OCI-LY3 (cell line): Measurements from ENCODE around the gene THAP3.

Source experiments
- H2AFZ ChIP-seq: fragments of 200-600, 300-600 bp; shearing (Covaris generic); 2 replicates; pipeline ENCODE4 v1.6.0; 2014; ENCODE audit warnings: antibody characterized with exemption, low read depth, low read length
- H3K27ac ChIP-seq: fragments of 200-600, 300-600 bp; sonication (generic); 2 replicates; pipeline ENCODE4 v1.5.1; 2014; ENCODE audit warnings: mild to moderate bottlenecking, low read length, moderate library complexity, mixed read lengths
- H3K27me3 ChIP-seq: fragments of 200-600, 300-600 bp; sonication (generic); 2 replicates; pipeline ENCODE4 v1.6.1; 2014; ENCODE audit warnings: low read depth, low read length, mixed read lengths
- H3K36me3 ChIP-seq: fragments of 200-600, 300-600 bp; sonication (generic); replicated peaks from 2 replicates; pipeline ENCODE3; 2014; ENCODE audit warnings: low read depth, low read length, mixed read lengths
- H3K4me1 ChIP-seq: fragments of 300-600, 200-600 bp; sonication (generic); 2 replicates; pipeline ENCODE4 v1.6.1; 2014; ENCODE audit warnings: low read length, mixed read lengths
- H3K4me2 ChIP-seq: fragments of 200-600, 300-600 bp; sonication (generic); 2 replicates; pipeline ENCODE4 v1.6.1; 2014; ENCODE audit warnings: low read length, mixed read lengths
- H3K4me3 ChIP-seq: fragments of 300-600, 200-600 bp; sonication (generic); 2 replicates; pipeline ENCODE4 v1.5.1; 2014; ENCODE audit warnings: antibody characterized with exemption, mild to moderate bottlenecking, low read length, moderate library complexity
- H3K79me2 ChIP-seq: fragments of 300-600, 200-600 bp; shearing (Covaris generic); 2 replicates; pipeline ENCODE4 v1.6.1; 2014; ENCODE audit warnings: mild to moderate bottlenecking, low read length, mixed read lengths
- H3K9ac ChIP-seq: fragments of 300-600, 200-600 bp; shearing (Covaris generic); 2 replicates; pipeline ENCODE4 v1.6.0; 2014; ENCODE audit warnings: mild to moderate bottlenecking, low read length, moderate library complexity
- H3K9me3 ChIP-seq: fragments of 200-600, 300-600 bp; shearing (Covaris generic); 2 replicates; pipeline ENCODE4 v1.6.1; 2014; ENCODE audit warnings: low read length, mixed read lengths; ENCODE audit not compliant: insufficient read depth
- H4K20me1 ChIP-seq: fragments of 200-600, 300-600 bp; sonication (generic); 2 replicates; pipeline ENCODE4 v1.6.1; 2016; ENCODE audit warnings: low read length, mixed read lengths; ENCODE audit not compliant: insufficient read depth
- CTCF ChIP-seq: fragments of 200-600, 300-600 bp; sonication (generic); IDR thresholded peaks from 2 replicates; pipeline ENCODE4 v1.5.1; 2014; ENCODE audit warnings: antibody characterized with exemption, low read length, low read depth
- EZH2phosphoT487 ChIP-seq: fragments of 200-600 bp; shearing (Covaris generic); IDR thresholded peaks from 2 replicates; pipeline ENCODE4 v1.6.1; 2018; ENCODE audit warnings: antibody characterized with exemption, mixed run types, low read depth

The THAP3 gene

GRCh38 chr1:6652986-6653385, 28.3 kb downstream of the THAP3 start:
- Histone ChIP-seq H4K20me1 (no peaks in the 10 kb centered on the region), H3K4me3 (no peak overlapping the region), H3K9me3 (no peaks in the 10 kb centered on the region), H3K4me2 (no peak overlapping the region), H3K4me1 (no peaks in the 10 kb centered on the region), H3K79me2 (no peaks in the 10 kb centered on the region), H3K27me3 (no peaks in the 10 kb centered on the region), H2AFZ (no peak overlapping the region), H3K27ac (no peak overlapping the region), H3K9ac (no peak overlapping the region), H3K36me3 (peaks cover 7% of the 10 kb centered on the region)
- TF ChIP-seq CTCF = no peak
- no peak for TF ChIP-seq EZH2phosphoT487

- Histone ChIP-seq H3K9ac (no peak overlapping the region), H2AFZ (no peak overlapping the region), H3K79me2 (no peaks in the 10 kb centered on the region), H3K9me3 (no peaks in the 10 kb centered on the region), H3K4me2 (no peak overlapping the region), H3K4me3 (no peak overlapping the region), H3K27me3 (no peaks in the 10 kb centered on the region), H4K20me1 (no peaks in the 10 kb centered on the region), H3K27ac (no peak overlapping the region), H3K36me3 (peaks cover 7% of the 10 kb centered on the region), H3K4me1 (no peaks in the 10 kb centered on the region)
- TF ChIP-seq EZH2phosphoT487 (no peak), CTCF (no peak)
These were observed 29.0 kb downstream of the THAP3 start for GRCh38 chr1:6653436-6654290.

- no peaks in the 10 kb centered on the region for H3K27me3 ChIP-seq
- H3K27ac ChIP-seq = no peak overlapping the region
- no peak overlapping the region for H3K9ac ChIP-seq
- H3K4me2 ChIP-seq = no peak overlapping the region
- H3K4me3 ChIP-seq = no peak overlapping the region
- H3K79me2 ChIP-seq = no peaks in the 10 kb centered on the region; the same call in 1 of the 2 replicates
- H3K36me3 ChIP-seq = peaks cover 7% of the 10 kb centered on the region
- no peaks in the 10 kb centered on the region for H3K4me1 ChIP-seq
- TF ChIP-seq EZH2phosphoT487 (no peak), CTCF (no peak)
- H3K9me3 ChIP-seq = no peaks in the 10 kb centered on the region
- no peak overlapping the region for H2AFZ ChIP-seq
- H4K20me1 ChIP-seq = no peaks in the 10 kb centered on the region
These were observed 32.5 kb downstream of the THAP3 start for GRCh38 chr1:6657138-6657537.

GRCh38 chr1:6658359-6659060, 33.8 kb downstream of the THAP3 start:
- Histone ChIP-seq H3K27ac (no peak overlapping the region), H2AFZ (no peak overlapping the region), H3K4me1 (no peaks in the 10 kb centered on the region), H3K79me2 (no peaks in the 10 kb centered on the region; the same call in 1 of the 2 replicates), H3K4me2 (no peak overlapping the region), H3K36me3 (peaks cover under 1% of the 10 kb centered on the region), H3K4me3 (no peak overlapping the region), H3K9ac (no peak overlapping the region), H4K20me1 (no peaks in the 10 kb centered on the region), H3K9me3 (no peaks in the 10 kb centered on the region), H3K27me3 (no peaks in the 10 kb centered on the region)
- no peak for TF ChIP-seq CTCF
- TF ChIP-seq EZH2phosphoT487 = no peak
